ENCODE results near the gene LAX1.

LAX1 gene

GRCh38 chr1:203797948-203798655 is 33.1 kb downstream of the LAX1 start:
- no peak overlapping the region for H3K27ac ChIP-seq
- no peak; the same call in 1 of the 2 replicates for TF ChIP-seq CTCF (conservative IDR thresholded peaks at IDR 0.05)
- TF ChIP-seq ZFX (IDR thresholded peaks at IDR 0.05): no peak

- TF ChIP-seq CTCF (conservative IDR thresholded peaks at IDR 0.05): no peak
- no peak for TF ChIP-seq ZFX (IDR thresholded peaks at IDR 0.05)
- H3K27ac ChIP-seq: no peak overlapping the region
These were observed 34.2 kb downstream of the LAX1 start for GRCh38 chr1:203799157-203799556.

GRCh38 chr1:203799971-203800370 is 35.0 kb downstream of the LAX1 start:
- no peak for TF ChIP-seq ZFX (IDR thresholded peaks at IDR 0.05)
- no peak for TF ChIP-seq CTCF (conservative IDR thresholded peaks at IDR 0.05)
- H3K27ac ChIP-seq: no peak overlapping the region

- TF ChIP-seq ZFX (IDR thresholded peaks at IDR 0.05) (no peak), CTCF (conservative IDR thresholded peaks at IDR 0.05) (no peak)
- H3K27ac ChIP-seq: no peak overlapping the region
These were observed 40.7 kb downstream of the LAX1 start for GRCh38 chr1:203805689-203806088.

GRCh38 chr1:203807196-203807595 is 42.2 kb downstream of the LAX1 start:
- TF ChIP-seq CTCF (conservative IDR thresholded peaks at IDR 0.05): no peak
- no peak overlapping the region for H3K27ac ChIP-seq

- H3K27ac ChIP-seq: no peak overlapping the region
- no peak for TF ChIP-seq ZFX (IDR thresholded peaks at IDR 0.05)
- TF ChIP-seq CTCF (conservative IDR thresholded peaks at IDR 0.05): no peak
These were observed 48.8 kb downstream of the LAX1 start for GRCh38 chr1:203813581-203814341.

GRCh38 chr1:203818399-203818798 is 53.4 kb downstream of the LAX1 start:
- H3K27ac ChIP-seq: no peak overlapping the region
- TF ChIP-seq CTCF (conservative IDR thresholded peaks at IDR 0.05): no peak

Data from C4-2B (cell line).